ENCODE measurements around the gene TANGO2. TPM values are rescaled to one million over a fixed set of nuclear protein-coding genes. Genes with fewer than 3 reads are reported as not detected.

The TANGO2 gene
- total RNA-seq, 1 donor from 2014 or later = 39.1 TPM

- intact Hi-C loops (cut with micrococcal nuclease) = loop anchor here (5.0 kb wide), 1 partner anchor 61 kb away; the partner anchor contains the start of gene TANGO2
Observed at GRCh38 chr22:20083157-20083890, 62.4 kb downstream of the TANGO2 start.

DNA sequence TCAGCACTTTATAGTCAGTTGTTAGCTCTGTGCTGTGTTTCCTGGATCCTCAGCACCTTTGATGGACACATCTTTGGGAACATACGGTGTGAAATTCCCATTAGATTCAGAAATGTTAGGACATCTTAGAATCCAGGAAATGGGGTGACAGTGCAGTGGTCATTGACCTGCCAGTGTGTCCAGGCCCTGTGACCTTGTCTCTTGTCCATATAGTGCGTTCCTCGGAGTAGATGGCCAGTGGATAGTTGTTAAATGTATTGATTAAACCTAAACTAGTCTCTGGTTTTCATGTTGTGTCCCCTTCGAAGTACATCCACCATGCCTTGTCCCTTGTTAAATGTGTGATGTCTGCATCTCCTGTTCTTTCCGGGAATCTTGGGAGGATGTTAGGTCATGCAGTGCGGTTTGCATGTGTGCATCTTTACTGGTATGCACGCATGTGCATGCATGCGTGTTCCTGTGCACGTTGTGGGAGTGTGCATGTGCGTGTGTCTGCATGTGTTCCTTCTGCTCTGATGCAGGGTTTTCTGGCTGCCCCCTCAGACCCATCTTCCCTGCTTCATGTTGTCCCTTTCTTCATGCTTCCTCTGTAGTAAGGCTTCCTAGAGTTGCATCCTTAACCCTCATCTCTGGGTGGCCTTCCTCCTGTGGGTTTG is 63.1 kb downstream of the TANGO2 start:
- intact Hi-C loops (cut with micrococcal nuclease) = loop anchor here (5.0 kb wide), 1 partner anchor 62 kb away; the partner anchor contains the start of gene TANGO2

GRCh38 chr22:20084547-20085413 is 63.9 kb downstream of the TANGO2 start:
- intact Hi-C loops (cut with micrococcal nuclease) = loop anchor here (5.0 kb wide), 1 partner anchor 62 kb away; the partner anchor contains the start of gene TANGO2

DNA sequence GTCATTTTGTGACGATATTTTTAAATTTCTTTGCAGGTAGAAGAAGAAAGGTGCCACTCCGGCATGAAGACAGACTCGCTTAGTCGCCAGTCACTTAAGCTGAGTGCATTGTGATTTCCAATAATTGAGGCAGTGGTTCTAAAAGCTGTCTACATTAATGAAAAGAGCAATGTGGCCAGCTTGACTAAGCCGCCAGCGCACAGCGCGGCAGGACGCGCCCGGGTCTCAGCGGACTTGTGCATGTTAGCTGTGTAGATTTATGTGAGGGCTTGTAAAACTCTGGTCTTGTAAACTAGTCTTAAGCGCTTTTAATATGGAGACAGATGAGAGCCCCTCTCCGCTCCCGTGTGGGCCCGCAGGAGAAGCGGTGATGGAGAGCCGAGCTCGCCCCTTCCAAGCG is 64.7 kb downstream of the TANGO2 start:
- intact Hi-C loops (cut with micrococcal nuclease) = no loop called here

DNA sequence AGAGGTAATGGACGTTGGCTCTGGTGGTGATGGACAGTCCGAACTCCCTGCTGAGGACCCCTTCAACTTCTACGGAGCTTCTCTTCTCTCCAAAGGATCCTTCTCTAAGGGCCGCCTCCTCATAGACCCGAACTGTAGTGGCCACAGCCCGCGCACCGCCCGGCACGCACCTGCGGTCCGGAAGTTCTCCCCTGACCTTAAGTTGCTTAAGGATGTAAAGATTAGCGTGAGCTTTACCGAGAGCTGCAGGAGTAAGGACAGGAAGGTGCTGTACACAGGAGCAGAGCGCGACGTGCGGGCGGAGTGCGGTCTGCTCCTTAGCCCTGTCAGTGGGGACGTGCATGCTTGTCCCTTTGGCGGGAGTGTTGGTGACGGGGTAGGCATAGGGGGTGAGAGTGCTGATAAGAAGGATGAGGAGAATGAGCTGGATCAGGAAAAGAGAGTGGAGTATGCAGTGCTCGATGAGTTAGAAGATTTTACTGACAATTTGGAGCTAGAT is 65.2 kb downstream of the TANGO2 start:
- intact Hi-C loops (cut with micrococcal nuclease) = no loop called here

DNA sequence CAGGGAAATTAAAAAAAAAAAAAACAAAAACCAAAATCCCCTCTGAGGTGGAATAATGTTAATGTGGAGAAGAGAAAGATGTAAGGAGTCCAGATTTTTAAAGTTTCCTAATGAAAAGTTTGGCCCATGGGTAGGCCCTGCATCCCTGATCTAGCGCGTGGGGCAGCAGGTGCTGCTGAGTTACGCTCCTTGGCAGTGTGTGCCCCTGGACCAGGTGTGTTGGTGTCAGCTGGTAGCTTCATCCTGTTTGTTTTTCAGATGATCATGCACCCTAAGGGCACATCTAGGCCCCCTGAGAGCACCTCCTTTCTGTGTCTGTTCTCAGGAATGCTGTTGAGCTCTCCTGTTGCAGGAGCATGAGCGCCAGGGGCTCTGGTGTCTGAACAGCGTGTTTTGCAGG is 65.9 kb downstream of the TANGO2 start:
- intact Hi-C loops (cut with micrococcal nuclease) = no loop called here

- intact Hi-C loops (cut with micrococcal nuclease) = no loop called here
Observed at GRCh38 chr22:20087319-20088262, 66.7 kb downstream of the TANGO2 start.

DNA sequence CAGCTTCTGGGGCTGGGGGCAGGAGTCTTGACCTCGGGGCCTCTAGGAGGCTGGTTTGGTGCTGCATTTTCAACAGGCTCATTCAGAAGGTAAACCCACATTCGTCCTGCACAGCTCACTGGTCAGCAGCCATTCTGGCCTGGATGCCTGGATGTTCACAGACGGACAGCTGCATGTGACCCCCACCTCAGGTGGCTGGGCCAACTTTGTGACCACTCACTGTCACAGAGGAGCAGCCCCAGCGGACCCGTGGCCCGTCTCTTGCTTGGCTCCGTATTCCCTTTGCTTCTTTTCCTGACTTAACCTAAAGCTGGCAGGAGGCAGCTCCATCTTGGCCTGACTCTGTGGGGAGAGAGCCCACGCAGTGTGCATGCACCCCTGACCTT is 67.3 kb downstream of the TANGO2 start:
- intact Hi-C loops (cut with micrococcal nuclease) = no loop called here

DNA sequence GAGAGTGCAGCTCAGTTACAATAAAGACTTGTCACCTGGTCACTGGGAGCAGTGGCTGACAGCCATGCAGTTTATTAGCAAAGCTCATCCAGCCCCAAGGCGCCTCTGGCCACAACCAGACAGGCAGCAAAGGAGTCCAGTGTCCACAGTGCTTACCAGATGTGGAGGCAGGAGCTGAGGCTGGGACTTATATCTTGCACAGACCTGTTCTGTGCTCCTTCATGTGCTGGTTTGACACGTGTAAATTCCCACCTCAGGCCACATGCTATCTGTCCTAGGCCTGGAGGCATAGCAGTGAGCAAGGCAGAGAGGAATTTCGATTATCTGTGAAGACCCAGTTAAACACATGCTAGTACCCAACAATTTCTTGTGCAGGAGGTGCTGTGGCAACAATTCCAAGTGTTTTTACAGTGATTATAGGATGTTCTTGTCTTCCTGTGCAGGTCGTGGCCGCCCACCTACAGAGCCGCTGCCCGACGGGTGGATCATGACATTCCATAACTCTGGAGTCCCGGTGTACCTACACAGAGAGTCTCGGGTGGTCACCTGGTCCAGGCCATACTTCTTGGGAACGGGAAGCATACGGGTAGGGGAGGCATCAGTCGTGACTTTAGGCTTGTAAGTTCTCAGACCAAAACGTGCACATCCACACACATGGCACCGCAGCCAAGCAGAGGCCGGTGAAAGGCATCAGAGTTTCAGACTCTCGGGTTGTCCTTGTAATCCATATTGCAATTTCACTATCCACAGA is 68.5 kb downstream of the TANGO2 start:
- intact Hi-C loops (cut with micrococcal nuclease) = no loop called here

DNA sequence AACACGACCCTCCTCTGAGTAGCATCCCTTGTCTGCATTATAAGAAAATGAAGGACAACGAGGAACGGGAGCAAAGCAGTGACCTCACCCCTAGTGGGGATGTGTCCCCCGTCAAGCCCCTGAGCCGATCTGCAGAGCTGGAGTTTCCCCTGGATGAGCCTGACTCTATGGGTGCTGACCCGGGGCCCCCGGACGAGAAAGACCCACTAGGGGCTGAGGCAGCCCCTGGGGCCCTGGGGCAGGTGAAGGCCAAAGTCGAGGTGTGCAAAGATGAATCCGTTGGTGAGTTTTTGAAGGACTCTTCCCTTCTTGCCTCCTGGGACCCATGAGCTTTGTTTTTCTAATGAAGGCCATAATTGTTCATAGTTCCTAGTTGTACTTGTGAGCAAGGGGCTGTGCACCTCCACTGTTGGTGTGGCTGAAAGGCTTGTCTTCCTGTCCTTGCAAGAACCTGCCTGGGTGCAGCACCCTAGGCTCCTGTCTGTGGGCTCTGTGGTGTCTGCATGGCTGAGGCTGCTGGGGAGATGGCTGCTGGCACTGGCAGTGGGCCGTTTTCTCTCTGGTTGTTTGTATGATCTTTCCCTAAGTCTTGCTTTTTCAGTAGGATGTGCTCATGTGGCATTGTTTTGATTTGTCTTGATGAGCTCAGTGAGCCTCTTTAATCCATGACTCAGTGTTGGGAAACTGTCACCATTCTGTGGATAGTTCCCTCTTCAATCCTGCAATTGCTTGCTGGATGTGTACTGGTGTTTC is 69.2 kb downstream of the TANGO2 start:
- intact Hi-C loops (cut with micrococcal nuclease) = no loop called here

- intact Hi-C loops (cut with micrococcal nuclease) = no loop called here
Observed at GRCh38 chr22:20090730-20091240, 69.9 kb downstream of the TANGO2 start.

DNA sequence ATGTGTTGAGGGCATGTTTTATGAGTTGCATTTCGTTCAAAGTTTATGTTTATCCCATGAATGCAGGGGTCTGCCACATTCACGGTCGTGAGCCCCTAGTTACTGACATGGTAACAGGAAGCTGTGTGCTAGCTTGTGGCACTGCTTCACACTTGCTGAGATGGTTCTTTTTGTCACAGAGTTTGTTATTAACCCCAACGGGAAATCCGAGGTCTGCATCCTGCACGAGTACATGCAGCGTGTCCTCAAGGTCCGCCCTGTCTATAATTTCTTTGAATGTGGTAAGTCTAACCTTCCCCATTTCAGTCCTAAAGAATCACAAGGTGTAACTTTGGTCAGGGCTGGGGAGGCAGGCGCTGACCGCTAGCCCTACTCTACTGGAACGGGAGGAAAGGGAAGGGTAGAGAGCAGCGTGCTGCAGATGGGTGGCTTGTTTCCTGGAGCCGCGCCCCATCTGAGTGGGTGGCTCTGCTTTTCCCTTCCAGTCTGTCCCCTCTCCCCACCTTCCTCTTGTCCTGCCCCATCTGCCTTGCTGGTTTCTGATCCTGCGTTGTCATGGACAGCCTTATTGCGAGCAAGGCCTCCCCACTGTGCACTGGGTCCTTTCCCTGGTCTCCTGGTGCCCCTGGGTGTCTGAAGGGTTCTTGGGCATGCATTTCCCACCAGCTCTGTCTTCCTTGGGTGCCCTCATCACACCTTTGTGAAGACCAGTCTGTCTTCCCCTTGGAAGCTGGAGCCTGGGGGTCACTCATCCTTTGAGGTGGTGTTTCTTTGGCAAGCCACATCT is 71.0 kb downstream of the TANGO2 start:
- intact Hi-C loops (cut with micrococcal nuclease) = no loop called here

DNA sequence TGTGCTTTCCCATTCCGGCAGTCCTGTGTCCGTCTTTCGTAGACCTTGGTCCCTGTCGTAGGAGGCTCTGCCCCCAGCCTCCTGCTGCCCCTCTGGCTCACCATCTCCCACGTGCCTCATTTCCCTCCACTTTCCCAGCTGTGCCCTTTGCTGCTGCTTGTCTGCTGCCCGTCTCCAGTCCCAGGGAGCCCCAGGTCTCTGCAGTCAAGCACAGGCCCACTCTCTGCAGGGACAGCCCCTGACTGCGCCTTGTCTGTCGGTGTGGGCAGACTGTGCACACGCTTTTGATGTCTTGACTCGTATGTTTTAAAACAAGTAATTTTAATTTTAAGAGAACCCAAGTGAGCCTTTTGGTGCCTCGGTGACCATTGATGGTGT is 71.6 kb downstream of the TANGO2 start:
- intact Hi-C loops (cut with micrococcal nuclease) = no loop called here

DNA sequence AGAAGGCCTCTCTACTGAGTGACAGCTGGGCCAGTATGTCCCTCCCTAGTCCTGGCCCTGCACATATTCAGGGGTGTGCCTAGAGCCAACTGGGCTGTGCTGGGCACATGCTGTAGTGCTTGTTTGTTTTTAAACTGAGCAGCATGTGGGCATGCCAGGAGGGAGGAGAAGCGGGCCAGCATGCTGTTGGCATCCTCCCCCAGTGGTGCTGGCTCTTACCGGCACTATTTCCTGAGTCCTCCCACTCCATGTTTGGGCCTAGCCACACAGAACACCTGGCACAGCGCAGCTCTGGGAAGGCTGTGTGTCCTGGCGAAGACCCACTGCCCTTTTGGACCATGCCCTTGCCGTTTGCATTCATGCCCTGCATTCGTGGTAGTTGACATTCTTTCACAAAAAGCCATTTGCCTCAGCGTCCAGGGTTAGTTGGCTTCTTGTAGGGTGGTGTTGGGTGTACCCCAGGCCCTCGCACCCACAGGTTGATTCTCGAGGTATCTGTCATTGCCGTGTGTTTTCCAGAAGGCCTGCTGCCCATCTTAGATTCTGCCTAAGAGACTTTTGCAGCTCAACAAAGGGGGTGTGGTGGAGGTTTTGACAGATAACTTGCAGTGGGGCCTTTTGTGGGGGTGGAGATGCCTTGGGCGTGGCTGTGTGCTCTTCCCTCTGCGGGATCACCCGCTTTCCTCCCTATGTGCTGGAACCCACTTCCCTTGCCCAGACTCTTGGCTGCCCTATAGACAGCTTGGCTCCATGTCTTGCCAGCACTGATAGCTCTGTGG is 72.7 kb downstream of the TANGO2 start:
- intact Hi-C loops (cut with micrococcal nuclease) = no loop called here

DNA sequence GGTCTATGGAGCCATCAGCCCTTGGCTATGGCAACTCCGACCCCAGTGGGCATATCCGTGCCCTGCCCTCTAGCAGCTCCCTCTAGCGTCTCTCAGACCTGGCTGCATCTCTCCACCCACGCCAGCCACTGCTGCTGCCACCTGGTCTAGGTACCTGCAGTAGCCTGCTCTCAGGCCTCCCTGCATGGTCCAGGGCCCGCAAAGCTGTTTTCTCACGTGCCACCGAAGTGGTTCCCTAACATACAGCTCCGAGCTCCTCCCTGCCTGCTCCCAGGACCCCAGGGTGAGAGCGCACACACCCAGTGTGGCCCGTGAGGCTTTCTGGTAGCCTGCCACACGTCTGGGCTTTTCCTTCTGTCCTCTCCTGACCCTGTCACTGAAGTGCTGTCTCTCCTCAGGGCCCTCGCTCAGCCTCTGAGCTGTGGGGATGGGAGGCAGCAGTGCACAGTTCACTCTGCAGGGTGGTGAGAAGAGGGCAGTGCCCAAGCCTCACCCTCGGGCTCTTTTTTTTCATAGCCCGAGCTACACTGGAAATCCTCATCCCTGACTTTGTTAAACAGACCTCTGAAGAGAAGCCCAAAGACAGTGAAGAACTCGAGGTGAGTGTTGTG is 73.4 kb downstream of the TANGO2 start:
- intact Hi-C loops (cut with micrococcal nuclease) = no loop called here

DNA sequence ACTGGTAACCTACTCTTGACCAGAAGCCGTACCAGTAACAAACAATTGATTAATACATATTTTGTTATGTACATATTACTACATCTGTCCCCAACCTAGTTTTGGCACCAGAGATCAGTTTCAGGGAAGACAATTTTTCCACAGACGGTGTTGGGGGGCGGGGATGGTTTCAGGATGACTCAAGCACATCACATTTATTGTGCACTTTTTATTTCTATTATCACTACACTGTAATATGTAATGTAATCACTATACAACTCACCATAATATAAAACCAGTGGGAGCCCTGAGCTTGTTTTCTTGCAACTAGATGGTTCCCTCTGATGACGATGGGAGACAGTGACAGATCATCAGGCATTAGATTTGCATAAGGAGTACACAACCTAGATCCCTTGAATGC is 74.6 kb downstream of the TANGO2 start:
- intact Hi-C loops (cut with micrococcal nuclease) = no loop called here

Measured in T-helper 2 cell treated with Interferon-gamma antibody and Interleukin-4, amounts not matched to agents 100 ng/mL and 5 ng/mL, for 36 hours (primary cell).